GM18505 (cell line): ENCODE data around the gene CAPZB.
"Not testable (repeated sequence)": the region's sequence is repeated elsewhere in the genome, so short reads cannot be mapped to it uniquely, and the experiment has no call there.

ENCODE experiments used
- ATAC-seq: cut with Tn5 transposase; IDR thresholded peaks from one replicate; pipeline ENCODE4 v1.9.1; 2021; ENCODE audit not compliant: unreplicated experiment
- POLR2A ChIP-seq: IDR thresholded peaks from 4 replicates; pipeline ENCODE4 v1.6.1; 2011; ENCODE audit warnings: borderline replicate concordance; ENCODE audit not compliant: insufficient read depth, insufficient read length; ENCODE audit errors: extremely low read depth

Gene CAPZB

DNA sequence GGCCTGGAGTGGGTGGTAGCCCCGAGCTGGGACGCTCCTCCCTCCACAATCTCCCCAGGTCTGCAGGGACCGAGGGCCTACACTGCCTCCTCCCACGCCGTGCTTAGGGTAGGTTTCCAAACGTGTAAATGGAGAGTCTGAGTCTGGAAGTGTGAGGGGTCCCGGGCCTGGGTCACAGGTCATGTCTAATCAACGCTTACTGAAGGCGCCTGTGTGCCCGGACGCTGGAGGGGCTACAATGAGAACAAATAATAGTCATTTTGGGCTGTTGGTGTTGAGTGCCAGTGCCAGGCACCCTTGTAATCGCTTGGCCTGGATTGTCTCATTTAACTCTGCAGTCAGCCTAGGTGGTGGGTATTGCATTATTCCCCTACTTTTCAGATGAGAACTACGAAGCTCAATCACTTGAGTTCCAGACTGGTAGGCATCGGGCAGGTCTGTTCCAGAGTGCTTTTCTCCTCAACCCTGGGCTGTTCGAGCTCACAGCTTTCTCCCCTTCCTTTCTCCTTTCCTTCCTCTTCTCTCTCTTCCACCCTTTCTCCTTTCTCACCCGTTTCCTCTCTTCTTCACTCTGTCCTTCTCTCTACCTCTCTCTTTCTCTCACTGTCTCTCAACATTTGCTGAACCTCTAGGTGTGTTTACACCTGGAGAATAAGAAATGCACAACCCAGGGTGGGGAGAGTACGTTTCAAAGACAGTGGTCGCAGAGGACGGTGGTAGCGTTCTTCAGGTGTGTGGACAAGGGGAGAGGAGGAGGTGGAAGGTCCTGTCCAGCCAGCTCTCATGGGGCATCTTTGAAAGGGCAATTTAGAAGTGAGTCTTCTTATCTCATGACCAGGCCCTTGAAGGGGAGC lies 172.3 kb downstream of the CAPZB start:
- TF ChIP-seq POLR2A = no peak
- ATAC-seq = peak; percentile 24

DNA sequence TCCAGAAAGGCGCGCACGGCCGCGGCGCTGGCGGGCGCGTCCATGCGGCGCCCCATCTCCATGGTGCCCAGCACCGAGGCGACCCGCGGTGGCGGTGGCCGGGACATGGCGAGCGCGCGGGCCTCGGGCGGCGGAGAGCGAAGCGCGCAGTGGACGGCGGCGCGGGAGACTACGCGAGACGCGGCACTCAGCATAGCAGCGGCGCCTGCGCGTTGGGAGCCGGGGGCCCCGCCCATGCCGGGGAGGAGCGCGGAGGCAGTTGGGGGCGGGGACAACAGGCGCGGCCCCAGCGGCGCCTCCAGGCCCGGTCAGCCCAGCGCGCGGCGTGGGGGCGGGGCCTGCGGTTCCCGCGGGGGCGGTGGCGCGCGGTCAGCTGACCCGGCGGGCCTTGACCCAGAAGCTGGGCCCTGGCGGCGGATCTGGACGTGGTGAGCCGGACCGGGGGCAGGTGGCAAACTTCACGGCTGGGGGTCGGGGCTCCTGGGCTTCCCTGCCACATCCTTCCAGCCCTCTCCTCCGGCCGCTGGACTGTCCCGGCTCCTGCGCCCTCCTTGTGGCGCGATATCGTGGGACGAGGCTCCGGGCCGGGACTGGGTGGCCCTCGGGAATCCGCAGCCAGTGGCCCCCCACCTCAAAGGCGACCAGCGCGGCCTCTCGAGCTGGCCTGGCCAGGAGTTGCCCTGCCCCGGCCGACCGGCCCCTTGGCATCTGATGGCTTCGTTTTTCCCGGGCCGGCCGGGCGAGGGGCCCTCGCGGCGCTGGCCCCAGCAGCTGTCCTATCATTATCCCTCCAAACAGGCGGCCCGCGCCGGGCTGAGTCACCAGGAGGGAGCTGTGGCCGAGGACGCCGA lies 173.2 kb downstream of the CAPZB start, which contains the start of the genes AKR7A2 and SLC66A1:
Gene AKR7A2 (minus strand): TSS at position 214 of the 851 bp plus-strand sequence. CDS start 20 bp downstream, at position 194.
Gene SLC66A1 (plus strand): TSS at position 396 of the 851 bp plus-strand sequence. CDS start 5,352 bp downstream, outside the sequence.
- peak; percentile 64 for ATAC-seq
- peak; percentile 78 for TF ChIP-seq POLR2A

- ATAC-seq = peak; percentile 7
- no peak for TF ChIP-seq POLR2A
Observed at GRCh38 chr1:19311503-19311930, 173.8 kb downstream of the CAPZB start.

GRCh38 chr1:19310720-19311502 lies 174.4 kb downstream of the CAPZB start:
- TF ChIP-seq POLR2A = no peak
- ATAC-seq = no peak

DNA sequence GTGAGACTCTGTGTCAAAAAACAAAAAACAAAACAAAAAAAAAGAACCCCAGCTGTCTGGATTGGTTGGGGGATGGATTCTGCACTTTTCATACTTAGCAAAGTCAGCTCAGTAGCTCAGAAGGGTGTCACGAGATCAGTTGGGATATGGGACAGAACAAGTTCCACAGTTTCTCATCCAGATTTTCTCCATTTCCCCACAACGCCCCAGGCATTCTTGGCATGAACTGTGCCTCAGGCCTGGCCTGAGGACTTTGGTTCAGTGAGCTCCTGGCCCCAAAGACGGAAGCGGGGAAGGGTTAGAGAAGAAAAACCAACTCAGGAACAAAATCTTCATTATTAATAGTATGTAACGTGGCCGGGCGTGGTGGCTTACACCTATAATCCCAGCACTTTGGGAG lies 175.3 kb downstream of the CAPZB start:
- ATAC-seq = no peak
- no peak for TF ChIP-seq POLR2A

DNA sequence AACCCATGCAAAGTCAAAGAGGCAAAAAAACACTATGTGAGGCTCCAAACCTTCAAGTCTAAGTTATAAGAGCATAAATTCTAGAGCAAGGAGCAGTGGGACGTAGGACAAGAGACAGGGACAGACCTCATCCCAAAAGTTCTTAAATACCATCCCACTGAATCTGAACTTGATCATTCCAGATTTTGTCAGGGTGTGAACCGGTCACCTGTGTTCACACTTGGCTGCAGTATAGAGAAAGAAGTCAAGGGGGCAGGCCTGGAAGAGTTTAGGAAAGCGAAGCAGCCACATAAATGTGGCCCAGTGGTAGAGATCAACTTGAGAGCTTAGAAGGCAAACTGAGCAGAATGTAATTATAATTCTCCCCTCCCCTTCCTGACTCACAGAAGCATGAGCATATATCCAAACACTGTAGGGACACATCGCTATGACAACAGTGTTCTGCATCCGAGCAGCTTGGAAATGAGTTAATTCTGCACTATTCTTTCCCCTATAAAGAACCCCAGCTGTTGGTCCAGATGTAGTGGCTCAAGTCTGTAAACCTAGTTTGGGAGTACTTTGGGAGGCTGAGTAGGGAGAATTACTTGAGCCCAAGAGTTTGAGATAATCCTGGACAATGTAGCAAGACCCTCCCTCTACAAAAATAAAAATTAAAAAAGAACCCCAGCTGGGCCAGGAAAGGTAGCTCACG lies 176.1 kb downstream of the CAPZB start:
- TF ChIP-seq POLR2A = no peak
- no peak for ATAC-seq

DNA sequence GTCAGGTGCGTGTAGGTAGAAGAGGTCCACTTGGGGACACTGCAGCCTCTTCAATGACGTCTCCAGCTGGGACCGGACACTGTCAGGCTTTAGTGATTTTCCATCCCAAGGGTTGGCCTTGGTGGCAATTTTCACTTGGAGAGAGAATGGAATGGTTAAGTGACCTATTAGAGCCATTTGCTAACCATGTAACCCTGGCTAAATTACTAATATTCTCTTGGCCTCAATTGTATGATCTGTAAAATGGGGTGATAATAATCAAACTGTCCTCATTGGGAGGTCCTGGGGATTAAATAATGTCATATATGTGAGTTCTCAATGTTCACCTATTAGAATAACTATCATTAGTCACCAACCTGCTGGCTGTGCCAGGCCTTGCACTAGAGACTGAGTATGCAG lies 176.8 kb downstream of the CAPZB start:
- ATAC-seq = no peak
- no peak for TF ChIP-seq POLR2A

- no peak for TF ChIP-seq POLR2A
- no peak for ATAC-seq
Observed at GRCh38 chr1:19307794-19308508, 177.4 kb downstream of the CAPZB start.

DNA sequence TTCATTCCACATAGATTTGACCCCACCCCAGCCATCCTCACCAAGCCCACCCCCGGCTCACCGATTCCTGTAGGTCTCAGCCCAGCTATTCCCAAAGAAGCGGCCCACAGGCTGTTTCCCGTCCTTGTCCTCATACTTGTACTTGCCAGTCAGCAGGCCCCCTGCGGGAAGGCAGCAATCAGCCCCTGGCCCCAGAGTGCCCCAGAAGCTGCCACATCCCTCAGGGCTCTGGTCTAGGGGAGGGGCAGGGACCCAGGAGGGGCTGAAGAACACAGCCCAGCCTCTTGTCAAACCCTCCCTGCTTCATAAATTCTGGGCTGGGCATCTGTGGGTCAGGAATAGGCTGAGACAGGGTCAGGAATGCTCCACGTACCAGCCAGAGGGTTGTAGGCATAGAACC lies 178.4 kb downstream of the CAPZB start:
- no peak for TF ChIP-seq POLR2A

GRCh38 chr1:19305880-19306279 lies 179.5 kb downstream of the CAPZB start:
- no peak for TF ChIP-seq POLR2A
- ATAC-seq = no peak

More for the DNA sequence above, 178.4 kb downstream of the CAPZB start:
- ATAC-seq = no peak

DNA sequence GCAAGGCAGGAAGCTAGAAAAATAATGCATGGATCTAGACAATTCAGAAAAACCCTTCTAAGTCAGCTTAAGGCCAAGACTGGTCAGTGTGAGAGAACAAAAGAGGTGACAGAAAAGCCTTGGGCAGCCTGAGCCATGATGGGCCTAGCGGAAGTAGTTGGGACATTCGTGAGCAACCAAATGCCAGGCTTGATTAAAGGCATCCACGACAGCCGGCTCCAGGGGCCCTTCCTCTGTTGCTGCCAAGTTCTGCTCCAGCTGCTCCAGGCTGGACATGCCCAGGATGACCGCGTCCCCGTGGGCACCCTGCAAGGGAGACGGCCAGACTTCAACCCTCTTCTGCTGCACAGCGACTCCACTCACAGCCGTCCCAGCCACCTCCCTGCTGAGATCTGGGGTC lies 181.3 kb downstream of the CAPZB start:
- ATAC-seq = not testable (repeated sequence)

GRCh38 chr1:19300211-19300610 lies 185.1 kb downstream of the CAPZB start:
- no peak for ATAC-seq
- TF ChIP-seq POLR2A = no peak
